Mesendoderm (in vitro differentiated cells): Measurements from ENCODE around the gene HARBI1.
A peak's percentile ranks its signal among the peaks of the same experiment; 100 is the strongest.

ENCODE experiments used
- DNase-seq: peaks from one replicate; pipeline ENCODE4 v3.0.0; 2013
- H2AK5ac ChIP-seq: 2 replicates; pipeline ENCODE4 v1.6.1; 2013; ENCODE audit warnings: low read length, inconsistent platforms
- H2BK120ac ChIP-seq: 2 replicates; pipeline ENCODE4 v1.6.1; 2013; ENCODE audit warnings: low read depth, mild to moderate bottlenecking, low read length, moderate library complexity, mixed read lengths
- H2BK15ac ChIP-seq: replicated peaks from 2 replicates; pipeline ENCODE4 v1.6.1; 2013; ENCODE audit warnings: low read depth, mild to moderate bottlenecking, moderate library complexity
- H2BK5ac ChIP-seq: 2 replicates; pipeline ENCODE4 v1.6.1; 2013; ENCODE audit warnings: low read length, inconsistent platforms
- H3K18ac ChIP-seq: 2 replicates; pipeline ENCODE4 v1.6.1; 2013; ENCODE audit warnings: mild to moderate bottlenecking, low read length, mixed read lengths
- H3K23ac ChIP-seq: one replicate; pipeline ENCODE4 v1.6.1; 2013; ENCODE audit warnings: low read length
- H3K27ac ChIP-seq: 2 replicates; pipeline ENCODE4 v1.5.1; 2013; ENCODE audit warnings: low read depth, mild to moderate bottlenecking, inconsistent platforms, low read length, moderate library complexity
- H3K27me3 ChIP-seq: 2 replicates; pipeline ENCODE4 v1.6.1; 2013; ENCODE audit warnings: low read length, control low read depth, mild to moderate bottlenecking, inconsistent platforms; ENCODE audit not compliant: insufficient read depth, poor library complexity
- H3K36me3 ChIP-seq: 2 replicates; pipeline ENCODE4 v1.6.1; 2013; ENCODE audit warnings: low read length, inconsistent platforms; ENCODE audit not compliant: control insufficient read depth, insufficient read depth
- H3K4ac ChIP-seq: one replicate; pipeline ENCODE4 v1.6.1; 2013; ENCODE audit warnings: low read depth, mild to moderate bottlenecking, low read length, moderate library complexity
- H3K4me1 ChIP-seq: 2 replicates; pipeline ENCODE4 v1.6.1; 2013; ENCODE audit warnings: low read depth, low read length, inconsistent platforms; ENCODE audit not compliant: control insufficient read depth
- H3K4me2 ChIP-seq: 2 replicates; pipeline ENCODE4 v1.6.1; 2013; ENCODE audit warnings: low read length
- H3K4me3 ChIP-seq: 2 replicates; pipeline ENCODE4 v1.5.1; 2013; ENCODE audit warnings: mild to moderate bottlenecking, low read length
- H3K56ac ChIP-seq: one replicate; pipeline ENCODE4 v1.6.1; 2013; ENCODE audit warnings: low read length
- H3K79me1 ChIP-seq: 2 replicates; pipeline ENCODE4 v1.6.1; 2013; ENCODE audit warnings: low read length, inconsistent platforms
- H3K79me2 ChIP-seq: 2 replicates; pipeline ENCODE4 v1.6.1; 2013; ENCODE audit warnings: mild to moderate bottlenecking, low read length; ENCODE audit not compliant: control insufficient read depth, insufficient read depth
- H3K9ac ChIP-seq: 2 replicates; pipeline ENCODE4 v1.6.1; 2013; ENCODE audit warnings: low read length, inconsistent platforms
- H4K5ac ChIP-seq: one replicate; pipeline ENCODE4 v1.6.1; 2013; ENCODE audit warnings: low read length
- H4K8ac ChIP-seq: one replicate; pipeline ENCODE4 v1.6.1; 2013; ENCODE audit warnings: low read depth, mild to moderate bottlenecking, control low read depth, low read length, moderate library complexity
- WGBS: extraction: QIAGEN DNeasy Blood & Tissue Kit; methylation state at CpG from one replicate; pipeline ENCODE4 v1.1.7; 2013; ENCODE audit warnings: low lambda C conversion rate, missing lambda C conversion rate; ENCODE audit not compliant: insufficient coverage; ENCODE audit errors: extremely low coverage; 5-methylcytosine and 5-hydroxymethylcytosine counted together

Gene HARBI1

GRCh38 chr11:46649180-46649738 is 32.2 kb upstream of the HARBI1 start:
- H4K5ac ChIP-seq: no peak overlapping the region
- H3K9ac ChIP-seq: no peak overlapping the region
- no peak overlapping the region for H2AK5ac ChIP-seq
- H3K36me3 ChIP-seq: peaks cover 5% of the 10 kb centered on the region
- H2BK120ac ChIP-seq: no peak overlapping the region
- no peaks in the 10 kb centered on the region for H3K27me3 ChIP-seq
- no peak overlapping the region for H3K4me3 ChIP-seq
- no peak overlapping the region for H3K4ac ChIP-seq
- no peak overlapping the region for H3K56ac ChIP-seq
- H3K27ac ChIP-seq: no peak overlapping the region
- H2BK15ac ChIP-seq: no peak overlapping the region
- H3K23ac ChIP-seq: no peak overlapping the region
- H2BK5ac ChIP-seq: no peak overlapping the region
- H3K79me2 ChIP-seq: no peaks in the 10 kb centered on the region
- H3K79me1 ChIP-seq: no peaks in the 10 kb centered on the region
- no peak overlapping the region for H4K8ac ChIP-seq
- no peak overlapping the region for H3K4me2 ChIP-seq
- no peak overlapping the region for H3K18ac ChIP-seq
- no peaks in the 10 kb centered on the region for H3K4me1 ChIP-seq
- WGBS: no CpG with 5 or more reads among the region's 2 CpGs
- peak; percentile 58 for DNase-seq

GRCh38 chr11:46643986-46644385 is 27.0 kb upstream of the HARBI1 start:
- Histone ChIP-seq H2BK5ac (no peak overlapping the region), H2AK5ac (no peak overlapping the region), H3K27ac (no peak overlapping the region), H2BK15ac (no peak overlapping the region), H3K56ac (no peak overlapping the region), H3K4me3 (no peak overlapping the region), H3K36me3 (peaks cover 2% of the 10 kb centered on the region), H3K79me1 (no peaks in the 10 kb centered on the region), H2BK120ac (no peak overlapping the region), H3K4ac (no peak overlapping the region), H3K23ac (no peak overlapping the region), H4K5ac (no peak overlapping the region), H3K9ac (no peak overlapping the region), H3K79me2 (no peaks in the 10 kb centered on the region), H3K27me3 (no peaks in the 10 kb centered on the region), H3K4me1 (no peaks in the 10 kb centered on the region), H4K8ac (no peak overlapping the region), H3K18ac (no peak overlapping the region), H3K4me2 (no peak overlapping the region)
- no peak for DNase-seq

GRCh38 chr11:46643531-46643930 is 26.5 kb upstream of the HARBI1 start:
- H3K4ac ChIP-seq: no peak overlapping the region
- H3K9ac ChIP-seq: no peak overlapping the region
- H2BK5ac ChIP-seq: no peak overlapping the region
- H3K27ac ChIP-seq: no peak overlapping the region
- H3K56ac ChIP-seq: no peak overlapping the region
- H3K23ac ChIP-seq: no peak overlapping the region
- no CpG with 5 or more reads among the region's 3 CpGs for WGBS
- no peaks in the 10 kb centered on the region for H3K79me2 ChIP-seq
- H3K4me2 ChIP-seq: no peak overlapping the region
- no peak overlapping the region for H2BK120ac ChIP-seq
- H3K27me3 ChIP-seq: no peaks in the 10 kb centered on the region
- H4K8ac ChIP-seq: no peak overlapping the region
- no peak overlapping the region for H4K5ac ChIP-seq
- H3K79me1 ChIP-seq: no peaks in the 10 kb centered on the region
- no peak overlapping the region for H2AK5ac ChIP-seq
- H3K18ac ChIP-seq: no peak overlapping the region
- no peak for DNase-seq
- peaks cover 2% of the 10 kb centered on the region for H3K36me3 ChIP-seq
- no peak overlapping the region for H3K4me3 ChIP-seq
- H2BK15ac ChIP-seq: no peak overlapping the region
- no peaks in the 10 kb centered on the region for H3K4me1 ChIP-seq

- Histone ChIP-seq H3K79me2 (no peaks in the 10 kb centered on the region), H3K79me1 (no peaks in the 10 kb centered on the region), H2BK120ac (no peak overlapping the region), H3K4me2 (no peak overlapping the region), H3K4me3 (no peak overlapping the region), H4K5ac (no peak overlapping the region), H3K56ac (no peak overlapping the region), H3K23ac (no peak overlapping the region), H3K9ac (no peak overlapping the region), H3K27me3 (no peaks in the 10 kb centered on the region), H3K4me1 (no peaks in the 10 kb centered on the region), H2BK5ac (no peak overlapping the region), H3K27ac (no peak overlapping the region), H2AK5ac (no peak overlapping the region), H3K18ac (no peak overlapping the region), H4K8ac (no peak overlapping the region), H3K4ac (no peak overlapping the region), H2BK15ac (no peak overlapping the region), H3K36me3 (peaks cover 4% of the 10 kb centered on the region)
- peak; percentile 35 for DNase-seq
- no CpG with 5 or more reads among the region's 8 CpGs for WGBS
These were observed 25.8 kb upstream of the HARBI1 start for GRCh38 chr11:46642627-46643335.

- Histone ChIP-seq H3K4me1 (no peaks in the 10 kb centered on the region), H2BK5ac (no peak overlapping the region), H4K8ac (no peak overlapping the region), H3K23ac (no peak overlapping the region), H3K36me3 (peaks cover 4% of the 10 kb centered on the region), H3K4me3 (no peak overlapping the region), H3K4ac (no peak overlapping the region), H3K18ac (no peak overlapping the region), H3K79me1 (no peaks in the 10 kb centered on the region), H4K5ac (no peak overlapping the region), H2BK15ac (no peak overlapping the region), H3K79me2 (no peaks in the 10 kb centered on the region), H2BK120ac (no peak overlapping the region), H3K9ac (no peak overlapping the region), H3K27ac (no peak overlapping the region), H3K56ac (no peak overlapping the region), H3K4me2 (no peak overlapping the region), H2AK5ac (no peak overlapping the region), H3K27me3 (no peaks in the 10 kb centered on the region)
- WGBS: no CpG with 5 or more reads among the region's 3 CpGs
- DNase-seq: no peak
These were observed 24.6 kb upstream of the HARBI1 start for GRCh38 chr11:46641639-46642038.
